RWPE1 (cell line): Measurements from ENCODE around the gene PIGM.

Experiments used
- CTCF ChIA-PET: fragments of 350-600 bp; sonication (Branson Sonifier 250); formaldehyde crosslinking; extraction: SDS; loops from one replicate; lab custom pipeline; 2021; lab: Yijun Ruan, JAX
- POLR2A ChIA-PET: fragments of 400-600 bp; formaldehyde crosslinking; extraction: SDS; loops from one replicate; lab custom pipeline; 2020; ENCODE audit warnings: antibody characterized with exemption; ENCODE audit not compliant: low non-redundant PET; lab: Yijun Ruan, JAX
- DNase-seq: peaks from one replicate; pipeline ENCODE4 v3.0.0; 2012; ENCODE audit warnings: low spot score
- H3K27ac ChIP-seq: fragments of 450-650 bp; 2 replicates; pipeline ENCODE4 v1.5.1; 2017
- CTCF ChIP-seq: fragments of 450-650 bp; conservative IDR thresholded peaks from 2 replicates; pipeline ENCODE4 v1.5.1; 2017; ENCODE audit warnings: low read depth, mild to moderate bottlenecking

The PIGM gene

GRCh38 chr1:159979257-159979656 is 52.5 kb downstream of the PIGM start:
- CTCF ChIA-PET = interaction anchor here (0.7 to 1.4 kb wide), 2 partner anchors 29 to 487 kb away, joined by 5 to 6 read pairs; no protein-coding TSS in a partner anchor
- no peak for DNase-seq
- TF ChIP-seq CTCF = no peak
- H3K27ac ChIP-seq = no peak overlapping the region
- POLR2A ChIA-PET = no interaction called here

- no peak overlapping the region for H3K27ac ChIP-seq
- no peak for TF ChIP-seq CTCF
- ChIA-PET POLR2A (no interaction called here), CTCF (no interaction called here)
- DNase-seq = no peak
Observed at GRCh38 chr1:159978107-159978398, 53.7 kb downstream of the PIGM start.

- CTCF ChIA-PET = interaction anchor here (0.9 kb wide), 1 partner anchor 14 kb away, joined by 4 read pairs; no protein-coding TSS in a partner anchor
- TF ChIP-seq CTCF = no peak
- no peak for DNase-seq
- POLR2A ChIA-PET = interaction anchor here (0.9 kb wide), 1 partner anchor 32 kb away, joined by 3 read pairs; no protein-coding TSS in a partner anchor
- no peak overlapping the region for H3K27ac ChIP-seq
Observed at GRCh38 chr1:159977364-159978106, 54.3 kb downstream of the PIGM start.
